Measurements from ENCODE around the gene C1orf116.

Gene C1orf116

GRCh38 chr1:207032528-207033017 is at the start of gene C1orf116:
Gene C1orf116, minus strand, starts transcription at chr1:207032756. Its CDS starts 5,158 bp downstream, at chr1:207027598.
- DNase-seq = no peak

GRCh38 chr1:207081806-207082205 is 49.2 kb upstream of the C1orf116 start:
- DNase-seq = no peak

- no peak for DNase-seq
Observed at GRCh38 chr1:207081088-207081487, 48.5 kb upstream of the C1orf116 start.

GRCh38 chr1:207079706-207080241 is 47.2 kb upstream of the C1orf116 start:
- DNase-seq = no peak

- no peak for DNase-seq
Observed at GRCh38 chr1:207078578-207079132, 46.1 kb upstream of the C1orf116 start.

- peak; percentile 61 for DNase-seq
Observed at GRCh38 chr1:207077470-207078377, 45.2 kb upstream of the C1orf116 start.

GRCh38 chr1:207077012-207077411 is 44.5 kb upstream of the C1orf116 start:
- DNase-seq = no peak

- no peak for DNase-seq
Observed at GRCh38 chr1:207076181-207076955, 43.8 kb upstream of the C1orf116 start.

GRCh38 chr1:207073906-207074820 is 41.6 kb upstream of the C1orf116 start:
- no peak for DNase-seq

GRCh38 chr1:207072233-207072632 is 39.7 kb upstream of the C1orf116 start:
- DNase-seq = no peak

- DNase-seq = no peak
Observed at GRCh38 chr1:207071426-207071825, 38.9 kb upstream of the C1orf116 start.

- DNase-seq = no peak
Observed at GRCh38 chr1:207070811-207071210, 38.3 kb upstream of the C1orf116 start.

GRCh38 chr1:207069858-207070506 is 37.4 kb upstream of the C1orf116 start:
- no peak for DNase-seq

GRCh38 chr1:207069061-207069460 is 36.5 kb upstream of the C1orf116 start:
- no peak for DNase-seq

- no peak for DNase-seq
Observed at GRCh38 chr1:207067665-207068064, 35.1 kb upstream of the C1orf116 start.

- no peak for DNase-seq
Observed at GRCh38 chr1:207067185-207067584, 34.6 kb upstream of the C1orf116 start.

- no peak for DNase-seq
Observed at GRCh38 chr1:207064561-207064960, 32.0 kb upstream of the C1orf116 start.

GRCh38 chr1:207063014-207063413 is 30.5 kb upstream of the C1orf116 start:
- no peak for DNase-seq

- no peak for DNase-seq
Observed at GRCh38 chr1:207062058-207062457, 29.5 kb upstream of the C1orf116 start.

- no peak for DNase-seq
Observed at GRCh38 chr1:207060596-207060995, 28.0 kb upstream of the C1orf116 start.

- DNase-seq = no peak
Observed at GRCh38 chr1:207059881-207060280, 27.3 kb upstream of the C1orf116 start.
